HG03064 (cell line): Measurements from ENCODE around the gene CDKN2C.
"Not testable (repeated sequence)": the region's sequence is repeated elsewhere in the genome, so short reads cannot be mapped to it uniquely, and the experiment has no call there.

Source experiments
- ATAC-seq: cut with Tn5 transposase; IDR thresholded peaks from one replicate; pipeline ENCODE4 v1.9.1; 2021; ENCODE audit warnings: low read depth; ENCODE audit not compliant: unreplicated experiment

CDKN2C gene

GRCh38 chr1:50969611-50970508 lies at the start of gene CDKN2C:
TSS of gene CDKN2C (plus strand) at chr1:50970245. CDS start at chr1:50970369, 124 bp downstream.
- ATAC-seq: peak; percentile 28

GRCh38 chr1:50920409-50920808 lies 49.6 kb upstream of the CDKN2C start:
- ATAC-seq: no peak

- no peak for ATAC-seq
These were observed 49.0 kb upstream of the CDKN2C start for GRCh38 chr1:50921029-50921428.

DNA sequence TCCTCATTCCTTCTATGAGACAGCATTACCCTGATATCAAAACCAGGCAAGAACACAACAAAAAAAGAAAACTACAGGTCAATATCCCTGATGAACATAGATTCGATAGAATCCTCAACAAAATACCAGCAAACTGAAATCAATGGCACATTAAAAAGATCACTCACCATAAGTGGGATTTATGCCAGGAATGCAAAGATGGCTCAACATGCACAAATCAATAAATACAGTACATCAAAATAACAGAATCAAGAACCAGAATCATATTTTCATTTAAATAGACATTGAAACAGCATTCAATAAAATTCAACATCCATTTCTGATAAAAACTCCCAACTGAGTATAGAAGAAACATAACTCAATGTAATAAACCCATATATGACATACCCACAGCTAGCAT lies 46.5 kb upstream of the CDKN2C start:
- no peak for ATAC-seq

DNA sequence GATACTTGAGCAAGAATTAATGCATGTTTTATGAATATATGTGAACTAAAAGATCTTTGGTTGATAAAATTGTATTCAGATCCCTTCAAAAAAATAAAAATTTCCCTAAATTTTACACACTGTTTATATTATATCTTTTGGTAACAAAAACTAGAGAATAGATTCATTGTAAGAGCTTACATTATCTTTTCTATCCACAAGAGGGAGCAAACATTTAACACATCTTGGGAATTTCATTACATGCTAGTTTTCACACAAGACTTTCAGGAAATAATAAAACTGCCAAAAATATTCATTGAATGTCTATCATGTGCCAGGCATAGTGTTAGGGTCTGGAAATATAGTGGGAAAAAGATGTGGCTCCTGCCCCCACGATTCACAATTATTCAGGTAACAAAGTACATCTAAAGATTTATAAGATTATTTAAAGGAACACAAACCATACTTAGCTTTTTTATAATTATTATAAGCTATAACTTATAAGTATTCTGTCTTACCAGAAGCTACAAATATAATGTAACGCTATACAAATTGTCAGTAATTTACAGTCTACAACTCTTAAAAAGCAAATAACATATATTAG lies 40.6 kb upstream of the CDKN2C start:
- ATAC-seq: no peak

DNA sequence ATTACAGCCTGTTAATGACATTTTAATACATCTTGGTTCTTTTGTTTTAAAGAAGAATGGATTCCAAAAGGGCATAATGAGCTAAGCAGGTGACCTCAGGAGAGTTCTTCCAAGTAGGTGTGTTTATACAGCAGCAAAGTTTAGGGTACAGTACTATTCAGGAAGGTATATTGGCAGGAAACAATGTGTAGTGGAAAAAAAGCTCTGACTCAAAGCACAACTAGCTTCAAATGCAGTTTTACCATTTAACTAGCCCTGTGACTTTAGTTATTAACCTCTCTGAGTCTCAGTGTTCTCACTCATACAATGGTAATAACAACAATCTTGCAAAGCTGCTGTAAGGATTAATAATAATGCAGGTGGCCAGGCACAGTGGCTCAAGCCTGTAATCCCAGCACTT lies 39.9 kb upstream of the CDKN2C start:
- peak; percentile 63 for ATAC-seq

- no peak for ATAC-seq
These were observed 38.9 kb upstream of the CDKN2C start for GRCh38 chr1:50930965-50931737.

- ATAC-seq: not testable (repeated sequence)
These were observed 38.0 kb upstream of the CDKN2C start for GRCh38 chr1:50932043-50932442.

GRCh38 chr1:50933770-50934169 lies 36.3 kb upstream of the CDKN2C start:
- not testable (repeated sequence) for ATAC-seq

DNA sequence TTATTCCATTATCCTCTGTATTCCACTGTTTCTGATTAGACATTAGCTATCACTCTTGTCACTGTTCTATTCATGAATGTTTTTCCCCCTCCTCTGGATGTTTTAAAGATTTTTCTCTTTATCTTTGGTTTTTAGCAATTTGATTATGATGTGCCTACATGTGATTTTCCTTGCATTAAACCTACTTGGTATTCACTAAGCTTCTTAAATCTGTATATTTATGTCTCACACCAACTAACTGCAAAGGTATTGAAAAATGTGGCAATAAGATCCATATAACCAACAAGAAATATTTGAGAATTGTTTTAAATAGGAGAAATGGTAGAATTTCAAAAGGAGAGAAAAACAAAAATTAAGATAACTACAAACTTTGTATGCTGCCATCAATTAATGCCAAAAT lies 35.2 kb upstream of the CDKN2C start:
- ATAC-seq: no peak

GRCh38 chr1:50935276-50935675 lies 34.8 kb upstream of the CDKN2C start:
- not testable (repeated sequence) for ATAC-seq

- ATAC-seq: no peak
These were observed 33.7 kb upstream of the CDKN2C start for GRCh38 chr1:50936321-50936720.

DNA sequence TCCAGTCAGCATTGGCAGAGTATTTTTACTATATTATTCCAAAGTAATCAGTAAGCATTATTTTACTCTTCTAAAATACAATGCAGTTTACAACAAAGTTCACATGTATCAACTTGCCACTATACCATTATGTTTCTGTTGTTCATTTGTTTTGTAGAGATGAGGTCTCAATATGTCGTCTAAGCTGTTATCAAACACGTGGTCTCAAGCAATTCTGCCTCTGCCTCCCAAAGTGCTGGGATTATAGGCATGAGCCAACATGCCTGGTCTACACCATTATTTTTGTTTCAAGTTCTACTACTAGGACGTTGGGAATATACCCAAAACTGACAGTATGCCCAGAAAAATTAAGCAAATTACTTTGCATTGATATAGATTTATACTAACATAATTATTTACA lies 29.8 kb upstream of the CDKN2C start:
- no peak for ATAC-seq

- no peak for ATAC-seq
These were observed 27.7 kb upstream of the CDKN2C start for GRCh38 chr1:50942334-50942733.

DNA sequence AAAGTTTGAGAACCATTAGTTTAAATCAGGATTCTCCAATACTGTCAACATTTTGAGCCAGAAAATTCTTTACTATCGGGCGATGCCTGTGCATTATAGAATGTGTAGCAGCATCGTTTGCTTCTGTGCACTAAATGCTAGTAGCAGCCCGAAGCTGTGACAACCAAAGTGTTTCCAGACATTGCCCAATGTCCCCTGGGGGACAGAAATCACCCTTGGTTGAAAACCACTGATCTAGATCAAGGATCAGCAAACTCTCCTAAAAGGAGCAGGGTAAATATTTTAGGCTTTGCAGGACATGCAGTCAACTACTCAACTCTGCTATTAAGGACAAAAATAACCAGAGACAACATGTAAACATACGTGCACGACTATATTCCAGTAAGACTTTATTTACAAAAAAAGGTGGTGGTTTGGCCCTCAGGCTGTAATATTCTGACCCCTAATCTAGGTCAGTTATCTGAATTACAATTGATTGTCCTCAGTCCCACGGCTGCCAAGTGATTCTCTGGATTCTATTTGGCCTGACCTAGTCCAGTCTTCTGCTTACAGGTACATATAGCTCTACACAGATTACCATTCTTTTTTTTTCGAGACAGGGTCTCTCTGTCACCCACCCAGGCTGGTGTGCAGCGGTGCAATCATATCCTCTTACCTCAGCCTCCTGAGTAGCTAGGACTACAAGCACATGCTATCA lies 20.6 kb upstream of the CDKN2C start:
- ATAC-seq: no peak

DNA sequence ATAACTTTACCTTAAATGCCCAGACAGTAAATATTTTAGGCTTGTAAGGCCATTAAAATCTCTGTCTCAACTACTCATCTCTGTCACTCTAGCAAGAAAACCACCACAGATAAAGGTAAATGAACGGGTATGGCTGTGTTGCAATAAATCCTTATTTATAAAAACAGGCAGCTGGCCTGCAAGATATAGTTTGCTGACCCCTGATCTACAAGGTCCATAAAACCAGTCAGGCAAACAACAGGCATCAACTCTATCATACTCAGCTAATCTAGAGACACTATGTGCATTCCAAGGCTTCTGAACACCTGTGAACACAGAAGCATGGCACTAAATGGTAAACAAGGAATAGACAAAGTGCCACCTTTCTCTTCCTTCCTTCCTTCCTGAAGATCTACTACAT lies 19.6 kb upstream of the CDKN2C start:
- ATAC-seq: no peak

GRCh38 chr1:50952566-50952965 lies 17.5 kb upstream of the CDKN2C start:
- not testable (repeated sequence) for ATAC-seq

DNA sequence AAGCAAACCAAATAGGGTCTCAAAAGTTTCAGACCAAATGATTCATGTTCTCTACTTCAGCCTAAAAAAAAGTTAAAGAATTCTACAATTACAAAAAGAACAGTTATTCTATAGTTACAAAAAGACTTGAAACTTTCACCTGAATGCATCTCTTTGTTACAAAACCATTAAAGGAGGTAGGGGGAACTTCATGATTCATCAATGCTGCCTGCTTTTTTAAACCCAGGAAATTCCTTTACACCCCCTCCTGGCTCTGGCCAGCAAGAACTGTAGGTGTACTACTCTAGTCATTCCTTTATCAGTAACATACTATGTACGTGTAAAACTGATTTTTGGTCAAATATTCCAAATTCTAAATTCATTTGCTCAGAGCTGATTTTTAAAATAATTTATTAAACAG lies 14.9 kb upstream of the CDKN2C start:
- ATAC-seq: no peak

DNA sequence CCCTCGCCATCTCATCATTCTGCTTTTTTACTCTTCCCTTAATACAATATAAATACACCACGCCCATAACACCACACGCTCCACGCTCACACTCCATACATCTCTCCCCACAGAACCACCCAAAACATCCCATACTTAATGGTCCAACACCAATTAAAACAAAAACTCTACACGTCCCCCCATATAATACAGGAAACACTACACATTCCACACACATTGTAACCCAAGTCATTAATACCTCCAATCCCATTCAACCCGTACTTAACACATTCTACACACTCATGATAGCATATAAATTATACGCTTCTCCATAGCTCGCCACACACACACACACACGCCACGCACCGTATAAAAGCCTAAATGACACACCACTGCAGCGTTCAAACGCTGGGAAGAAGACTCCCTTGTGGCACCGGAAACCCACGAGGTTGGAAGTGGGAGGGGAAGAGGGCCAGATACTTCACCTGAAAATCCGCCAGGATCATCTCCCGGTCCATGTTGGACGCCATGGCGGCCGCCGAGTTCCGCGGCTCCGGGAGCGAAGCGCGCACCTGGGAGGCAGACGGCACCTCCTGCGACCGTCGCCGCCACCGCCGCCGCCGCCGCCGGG lies 10.6 kb upstream of the CDKN2C start:
- ATAC-seq: peak; percentile 20
